Occipital lobe (tissue), 2 donors: Measurements from ENCODE around the gene SLC44A5. TPM values are rescaled to one million over a fixed set of nuclear protein-coding genes. Genes with fewer than 3 reads are reported as not detected.
"Not testable (repeated sequence)": the region's sequence is repeated elsewhere in the genome, so short reads cannot be mapped to it uniquely, and the experiment has no call there.

Experiments used
- DNase-seq: peaks from one replicate; lab custom pipeline; 2025; lab: John Stamatoyannopoulos, UW
- total RNA-seq: library from RNA; depleted of rRNA; stranded (reverse); fragments of >200 nt; gene quantifications from one replicate; pipeline ENCODE4 v1.2.3, GENCODE V29; 2014

The SLC44A5 gene
- total RNA-seq, 1 donor from 2014 or later = 266 TPM

GRCh38 chr1:75522389-75522788 lies 88.5 kb downstream of the SLC44A5 start:
- DNase-seq = peak; percentile 44

GRCh38 chr1:75521658-75522057 lies 89.3 kb downstream of the SLC44A5 start:
- no peak for DNase-seq

GRCh38 chr1:75520862-75521475 lies 89.9 kb downstream of the SLC44A5 start:
- DNase-seq = no peak

- DNase-seq = no peak
Measured at GRCh38 chr1:75519651-75520427, 91.1 kb downstream of the SLC44A5 start.

GRCh38 chr1:75518686-75519085 lies 92.2 kb downstream of the SLC44A5 start:
- no peak for DNase-seq

GRCh38 chr1:75514270-75514669 lies 96.6 kb downstream of the SLC44A5 start:
- DNase-seq = no peak

- no peak for DNase-seq
Measured at GRCh38 chr1:75506976-75507375, 103.9 kb downstream of the SLC44A5 start.

- DNase-seq = no peak
Measured at GRCh38 chr1:75503221-75503974, 107.5 kb downstream of the SLC44A5 start.

GRCh38 chr1:75502776-75503175 lies 108.1 kb downstream of the SLC44A5 start:
- DNase-seq = no peak

GRCh38 chr1:75501577-75502295 lies 109.2 kb downstream of the SLC44A5 start:
- DNase-seq = no peak

- DNase-seq = no peak
Measured at GRCh38 chr1:75492011-75492410, 118.9 kb downstream of the SLC44A5 start.

- DNase-seq = no peak
Measured at GRCh38 chr1:75487399-75487798, 123.5 kb downstream of the SLC44A5 start.

GRCh38 chr1:75484789-75485188 lies 126.1 kb downstream of the SLC44A5 start:
- no peak for DNase-seq

GRCh38 chr1:75482951-75483350 lies 128.0 kb downstream of the SLC44A5 start:
- no peak for DNase-seq

GRCh38 chr1:75476486-75476885 lies 134.4 kb downstream of the SLC44A5 start:
- DNase-seq = not testable (repeated sequence)

- DNase-seq = no peak
Measured at GRCh38 chr1:75475696-75476095, 135.2 kb downstream of the SLC44A5 start.

- DNase-seq = no peak
Measured at GRCh38 chr1:75472971-75473603, 137.8 kb downstream of the SLC44A5 start.

GRCh38 chr1:75472089-75472970 lies 138.6 kb downstream of the SLC44A5 start:
- DNase-seq = no peak

- DNase-seq = no peak
Measured at GRCh38 chr1:75471252-75471651, 139.7 kb downstream of the SLC44A5 start.

- DNase-seq = no peak
Measured at GRCh38 chr1:75470448-75470847, 140.5 kb downstream of the SLC44A5 start.
